ENCODE results near the gene CCDC142.
A peak's percentile ranks its signal among the peaks of the same experiment; 100 is the strongest.
"Not testable (repeated sequence)": the region's sequence is repeated elsewhere in the genome, so short reads cannot be mapped to it uniquely, and the experiment has no call there.

The CCDC142 gene

GRCh38 chr2:74472086-74472944 lies 10.5 kb downstream of the CCDC142 start, which contains the start of gene MRPL53:
MRPL53 (minus strand) TSS chr2:74472680; CDS start chr2:74472660, 20 bp downstream.
- H3K27me3 ChIP-seq (ENCODE audit: control insufficient read depth, insufficient read depth, low read length), result no peaks in the 10 kb centered on the region
- peak within 1 kb of the TSS; percentile 95 for H3K27ac ChIP-seq (ENCODE audit: low read length)
- H3K4me3 ChIP-seq (ENCODE audit: low read length), result peak within 1 kb of the TSS; percentile 99
- H3K36me3 ChIP-seq (ENCODE audit: control insufficient read depth, low read depth, low read length), result peaks cover 17% of the 10 kb centered on the region
- H3K9ac ChIP-seq (ENCODE audit: low read length), result peak within 1 kb of the TSS; percentile 81
- H3K9me3 ChIP-seq (ENCODE audit: control insufficient read depth, low read depth, low read length), result no peaks in the 10 kb centered on the region
- peaks cover 4% of the 10 kb centered on the region for H3K4me1 ChIP-seq (ENCODE audit: control insufficient read depth, low read depth, low read length)

- peaks cover 4% of the 10 kb centered on the region for H3K4me1 ChIP-seq (ENCODE audit: control insufficient read depth, low read depth, low read length)
These were observed 11.3 kb downstream of the CCDC142 start for GRCh38 chr2:74471332-74472065.

GRCh38 chr2:74470742-74471141 lies 12.1 kb downstream of the CCDC142 start:
- not testable (repeated sequence) for H3K9ac ChIP-seq (ENCODE audit: low read length); H3K4me3 ChIP-seq (ENCODE audit: low read length); H3K27ac ChIP-seq (ENCODE audit: low read length); H3K4me1 ChIP-seq (ENCODE audit: control insufficient read depth, low read depth, low read length); H3K27me3 ChIP-seq (ENCODE audit: control insufficient read depth, insufficient read depth, low read length); H3K9me3 ChIP-seq (ENCODE audit: control insufficient read depth, low read depth, low read length)
- H3K36me3 ChIP-seq (ENCODE audit: control insufficient read depth, low read depth, low read length), result peaks cover 16% of the 10 kb centered on the region

More at GRCh38 chr2:74471332-74472065, 11.3 kb downstream of the CCDC142 start:
- peak overlapping the region; percentile 81 for H3K9ac ChIP-seq (ENCODE audit: low read length)
- H3K27me3 ChIP-seq (ENCODE audit: control insufficient read depth, insufficient read depth, low read length), result no peaks in the 10 kb centered on the region
- no peaks in the 10 kb centered on the region for H3K9me3 ChIP-seq (ENCODE audit: control insufficient read depth, low read depth, low read length)
- H3K36me3 ChIP-seq (ENCODE audit: control insufficient read depth, low read depth, low read length), result peaks cover 17% of the 10 kb centered on the region
- H3K27ac ChIP-seq (ENCODE audit: low read length), result no peak overlapping the region
- peak overlapping the region; percentile 99 for H3K4me3 ChIP-seq (ENCODE audit: low read length)

GRCh38 chr2:74464406-74464805 lies 18.4 kb downstream of the CCDC142 start:
- H3K36me3 ChIP-seq (ENCODE audit: control insufficient read depth, low read depth, low read length), result peaks cover 24% of the 10 kb centered on the region
- H3K27me3 ChIP-seq (ENCODE audit: control insufficient read depth, insufficient read depth, low read length), result no peaks in the 10 kb centered on the region
- H3K4me3 ChIP-seq (ENCODE audit: low read length), result peak overlapping the region; percentile 84
- H3K9ac ChIP-seq (ENCODE audit: low read length), result peak overlapping the region; percentile 60
- H3K27ac ChIP-seq (ENCODE audit: low read length), result no peak overlapping the region
- no peaks in the 10 kb centered on the region for H3K4me1 ChIP-seq (ENCODE audit: control insufficient read depth, low read depth, low read length)
- no peaks in the 10 kb centered on the region for H3K9me3 ChIP-seq (ENCODE audit: control insufficient read depth, low read depth, low read length)

- peaks cover 24% of the 10 kb centered on the region for H3K36me3 ChIP-seq (ENCODE audit: control insufficient read depth, low read depth, low read length)
- no peaks in the 10 kb centered on the region for H3K4me1 ChIP-seq (ENCODE audit: control insufficient read depth, low read depth, low read length)
- H3K27me3 ChIP-seq (ENCODE audit: control insufficient read depth, insufficient read depth, low read length), result no peaks in the 10 kb centered on the region
- H3K9me3 ChIP-seq (ENCODE audit: control insufficient read depth, low read depth, low read length), result no peaks in the 10 kb centered on the region
- no peak overlapping the region for H3K27ac ChIP-seq (ENCODE audit: low read length)
- no peak overlapping the region for H3K4me3 ChIP-seq (ENCODE audit: low read length)
- H3K9ac ChIP-seq (ENCODE audit: low read length), result no peak overlapping the region
These were observed 20.1 kb downstream of the CCDC142 start for GRCh38 chr2:74462786-74463105.

GRCh38 chr2:74462054-74462785 lies 20.6 kb downstream of the CCDC142 start:
- no peak overlapping the region for H3K9ac ChIP-seq (ENCODE audit: low read length)
- H3K4me1 ChIP-seq (ENCODE audit: control insufficient read depth, low read depth, low read length), result no peaks in the 10 kb centered on the region
- no peak overlapping the region for H3K27ac ChIP-seq (ENCODE audit: low read length)
- no peaks in the 10 kb centered on the region for H3K27me3 ChIP-seq (ENCODE audit: control insufficient read depth, insufficient read depth, low read length)
- no peaks in the 10 kb centered on the region for H3K9me3 ChIP-seq (ENCODE audit: control insufficient read depth, low read depth, low read length)
- peaks cover 24% of the 10 kb centered on the region for H3K36me3 ChIP-seq (ENCODE audit: control insufficient read depth, low read depth, low read length)
- no peak overlapping the region for H3K4me3 ChIP-seq (ENCODE audit: low read length)

GRCh38 chr2:74461187-74462053 lies 21.4 kb downstream of the CCDC142 start:
- peaks cover 5% of the 10 kb centered on the region for H3K4me1 ChIP-seq (ENCODE audit: control insufficient read depth, low read depth, low read length)
- H3K4me3 ChIP-seq (ENCODE audit: low read length), result no peak overlapping the region
- H3K36me3 ChIP-seq (ENCODE audit: control insufficient read depth, low read depth, low read length), result peaks cover 24% of the 10 kb centered on the region
- no peaks in the 10 kb centered on the region for H3K9me3 ChIP-seq (ENCODE audit: control insufficient read depth, low read depth, low read length)
- H3K27me3 ChIP-seq (ENCODE audit: control insufficient read depth, insufficient read depth, low read length), result no peaks in the 10 kb centered on the region
- H3K9ac ChIP-seq (ENCODE audit: low read length), result no peak overlapping the region
- no peak overlapping the region for H3K27ac ChIP-seq (ENCODE audit: low read length)

GRCh38 chr2:74460187-74460586 lies 22.6 kb downstream of the CCDC142 start:
- H3K9ac ChIP-seq (ENCODE audit: low read length); H3K4me1 ChIP-seq (ENCODE audit: control insufficient read depth, low read depth, low read length); H3K9me3 ChIP-seq (ENCODE audit: control insufficient read depth, low read depth, low read length); H3K27me3 ChIP-seq (ENCODE audit: control insufficient read depth, insufficient read depth, low read length); H3K4me3 ChIP-seq (ENCODE audit: low read length); H3K27ac ChIP-seq (ENCODE audit: low read length): not testable (repeated sequence)
- H3K36me3 ChIP-seq (ENCODE audit: control insufficient read depth, low read depth, low read length), result peaks cover 24% of the 10 kb centered on the region

- not testable (repeated sequence) for H3K27me3 ChIP-seq (ENCODE audit: control insufficient read depth, insufficient read depth, low read length); H3K4me1 ChIP-seq (ENCODE audit: control insufficient read depth, low read depth, low read length); H3K27ac ChIP-seq (ENCODE audit: low read length); H3K9me3 ChIP-seq (ENCODE audit: control insufficient read depth, low read depth, low read length); H3K9ac ChIP-seq (ENCODE audit: low read length)
- Histone ChIP-seq H3K36me3 (ENCODE audit: control insufficient read depth, low read depth, low read length) (peaks cover 24% of the 10 kb centered on the region), H3K4me3 (ENCODE audit: low read length) (peak overlapping the region; percentile 74)
These were observed 23.2 kb downstream of the CCDC142 start for GRCh38 chr2:74459503-74460118.

- peaks cover 24% of the 10 kb centered on the region for H3K36me3 ChIP-seq (ENCODE audit: control insufficient read depth, low read depth, low read length)
- peak overlapping the region; percentile 66 for H3K9ac ChIP-seq (ENCODE audit: low read length)
- no peaks in the 10 kb centered on the region for H3K9me3 ChIP-seq (ENCODE audit: control insufficient read depth, low read depth, low read length)
- peak overlapping the region; percentile 74 for H3K4me3 ChIP-seq (ENCODE audit: low read length)
- no peaks in the 10 kb centered on the region for H3K27me3 ChIP-seq (ENCODE audit: control insufficient read depth, insufficient read depth, low read length)
- H3K4me1 ChIP-seq (ENCODE audit: control insufficient read depth, low read depth, low read length), result peaks cover 6% of the 10 kb centered on the region
- peak overlapping the region; percentile 47 for H3K27ac ChIP-seq (ENCODE audit: low read length)
These were observed 23.8 kb downstream of the CCDC142 start for GRCh38 chr2:74458938-74459363.

Measured in iPS-18a (cell line).